T-cell (primary cell): ENCODE results near the gene ATP2A1. TPM values are rescaled to one million over a fixed set of nuclear protein-coding genes. Genes with fewer than 3 reads are reported as not detected.
A peak's percentile ranks its signal among the peaks of the same experiment; 100 is the strongest.

Experiments
- ATAC-seq, 4 experiments: fragments of 200-7000 bp in 3 of 4; fragments of 150-1000 bp in 1 of 4; cut with Tn5 transposase; replicated peaks in 1 of 4; 1 replicate in 3 of 4; 2 replicates in 1 of 4; pipeline ENCODE4 v1.10.0; 2021; ENCODE audit warnings: moderate library complexity in 3 of 4, mild to moderate bottlenecking in 2 of 4, moderate number of reproducible peaks in 1 of 4
- CTCF ChIA-PET, 2 donors: fragments of 300-600 bp; sonication (Branson Sonifier 250); formaldehyde crosslinking; loops; one replicate each; lab custom pipeline; 2022; ENCODE audit warnings: antibody characterized with exemption in 2 of 2; lab: Charles Lee
- POLR2A ChIA-PET, 2 donors: fragments of 300-600 bp; sonication (Branson Sonifier 250); formaldehyde crosslinking; loops; one replicate each; lab custom pipeline; 2022; ENCODE audit warnings: antibody characterized with exemption in 2 of 2; lab: Charles Lee
- DNase-seq, 35 experiments: peaks; one replicate each; pipeline versions ENCODE4 v3.0.0 to v3.0.0-alpha.2; 2013 to 2023
- H3K27ac ChIP-seq: one replicate; pipeline ENCODE4 v1.5.1; 2013; ENCODE audit warnings: low read length
- H3K27me3 ChIP-seq, 2 experiments: replicated peaks in 1 of 2; 1 replicate in 1 of 2; 2 replicates in 1 of 2; pipeline versions ENCODE4 v1.6.1 to v1.7.0; 2013; ENCODE audit warnings: low read length in 1 of 2, mixed read lengths in 1 of 2; ENCODE audit not compliant: control insufficient read depth in 2 of 2, insufficient read depth in 2 of 2; ENCODE audit errors: extremely low read depth in 1 of 2
- H3K36me3 ChIP-seq, 2 donors: 1 replicate in 1 of 2; 2 replicates in 1 of 2; pipeline versions ENCODE4 v1.6.1 to v1.7.0; 2013; ENCODE audit warnings: low read length in 1 of 2; ENCODE audit not compliant: control insufficient read depth in 2 of 2, insufficient read depth in 1 of 2; ENCODE audit errors: extremely low read depth in 1 of 2
- H3K4me1 ChIP-seq, 2 experiments: 1 replicate in 1 of 2; 2 replicates in 1 of 2; pipeline versions ENCODE4 v1.6.1 to v1.7.0; 2013; ENCODE audit warnings: low read length in 2 of 2, mixed read lengths in 1 of 2; ENCODE audit not compliant: insufficient read depth in 2 of 2, control insufficient read depth in 1 of 2; ENCODE audit errors: extremely low read depth in 1 of 2
- H3K4me3 ChIP-seq, 2 donors: 1 replicate in 1 of 2; 2 replicates in 1 of 2; pipeline versions ENCODE4 v1.5.1 to v1.7.0; 2013; ENCODE audit warnings: mild to moderate bottlenecking in 2 of 2, low read length in 1 of 2, moderate library complexity in 1 of 2; ENCODE audit not compliant: control insufficient read depth in 1 of 2; ENCODE audit errors: extremely low read depth in 1 of 2
- H3K9me3 ChIP-seq: 2 replicates; pipeline ENCODE4 v1.7.0; 2013
- H3K27ac Mint-ChIP-seq, 2 donors: one replicate each; pipeline ENCODE4 v1.8.0; 2020 to 2021; ENCODE audit warnings: mild to moderate bottlenecking in 2 of 2, mixed read lengths in 2 of 2
- H3K27me3 Mint-ChIP-seq, 2 donors: one replicate each; pipeline ENCODE4 v1.8.0; 2021 to 2022; ENCODE audit warnings: mixed read lengths in 2 of 2
- H3K36me3 Mint-ChIP-seq: one replicate; pipeline ENCODE4 v1.8.0; 2021; ENCODE audit warnings: mixed read lengths
- H3K4me1 Mint-ChIP-seq, 3 donors: one replicate each; pipeline ENCODE4 v1.8.0; 2020 to 2022; ENCODE audit warnings: mixed read lengths in 3 of 3, mild to moderate bottlenecking in 1 of 3
- H3K4me3 Mint-ChIP-seq, 3 donors: one replicate each; pipeline ENCODE4 v1.8.0; 2020 to 2022; ENCODE audit warnings: mild to moderate bottlenecking in 3 of 3, mixed read lengths in 3 of 3, moderate library complexity in 3 of 3
- H3K9me3 Mint-ChIP-seq, 3 donors: one replicate each; pipeline ENCODE4 v1.8.0; 2020 to 2022; ENCODE audit warnings: mixed read lengths in 3 of 3
- WGBS: methylation state at CpG from one replicate; pipeline ENCODE4 v1.1.5; 2013; ENCODE audit warnings: missing lambda C conversion rate; ENCODE audit not compliant: insufficient coverage; 5-methylcytosine and 5-hydroxymethylcytosine counted together
- total RNA-seq, 35 experiments: library from RNA in 6 of 35; stranded (reverse) in 6 of 35; fragments of 120-200 nt in 1 of 35; gene quantifications; one replicate each; pipeline versions ENCODE4 v1.2.1 to v1.2.4 and lab custom pipeline; 2013 to 2026

ATP2A1 gene
- total RNA-seq, 5 donors from 2014 or later (not counting 1 experiment from before 2014, with no cell fraction given) = 0.82 to 1.6 (median 0.95) TPM

DNA sequence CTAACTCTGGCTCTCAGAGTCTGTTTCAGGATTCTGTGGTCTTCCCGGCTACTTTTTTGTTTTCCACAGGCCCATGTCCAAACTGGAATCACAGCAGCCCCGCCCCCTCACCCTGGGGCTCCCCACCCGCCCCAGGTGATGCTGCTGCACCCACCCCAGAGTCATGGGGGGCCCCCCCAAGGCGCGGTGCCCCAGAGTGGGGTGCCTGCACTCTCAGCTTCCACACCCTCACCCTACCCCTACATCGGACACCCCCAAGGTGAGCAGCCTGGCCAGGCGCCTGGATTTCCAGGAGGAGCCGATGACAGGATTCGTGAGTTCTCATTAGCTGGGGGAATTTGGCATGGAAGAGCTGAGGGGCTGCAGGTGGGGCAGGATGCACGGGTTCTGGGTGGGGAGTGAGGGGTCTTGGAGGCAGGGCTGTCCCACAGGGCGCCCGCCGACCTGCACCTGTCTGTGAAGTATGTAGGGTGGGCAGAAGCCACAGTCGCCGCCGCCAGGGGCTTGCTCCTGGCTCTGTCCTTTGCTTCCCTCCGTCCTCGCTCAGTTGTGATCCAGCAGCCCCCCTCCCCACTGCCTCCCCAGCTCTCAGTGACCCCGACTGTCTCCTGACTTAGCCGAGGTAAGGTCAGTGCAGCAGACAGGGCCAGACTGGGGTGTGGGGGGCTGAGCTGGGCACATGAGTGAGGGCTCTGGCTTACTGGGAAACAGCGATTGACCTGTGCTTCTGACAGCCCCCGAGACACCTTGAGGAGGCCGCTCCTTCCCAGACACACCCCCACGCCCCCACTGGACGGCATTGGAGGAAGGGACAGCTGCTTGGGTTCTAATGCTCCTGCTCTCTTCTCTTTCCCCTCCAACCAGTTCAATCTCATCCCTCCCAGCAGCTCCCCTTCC is 42.2 kb upstream of the ATP2A1 start:
- Mint-ChIP-seq H3K36me3 (peaks cover 37% of the 10 kb centered on the region), H3K9me3 (no peaks in the 10 kb centered on the region), H3K4me1 (peaks cover 1 to 6% (median 6%) of the 10 kb centered on the region in 3 donors), H3K27me3 (no peaks in the 10 kb centered on the region), H3K27ac (no peak overlapping the region), H3K4me3 (no peak overlapping the region)
- peak in 1 of 4 experiments; percentile 10 for ATAC-seq
- no peak overlapping the region for H3K4me3 ChIP-seq
- no peaks in the 10 kb centered on the region for H3K9me3 ChIP-seq
- 95% methylated on average over 8 of the region's 25 CpGs for WGBS
- no peak overlapping the region for H3K27ac ChIP-seq
- POLR2A ChIA-PET = interaction anchor here in 1 of 2 donors (0.6 kb wide), 1 partner anchor 20 kb away, joined by 5 read pairs; no protein-coding TSS in a partner anchor
- H3K27me3 ChIP-seq = no peaks in the 10 kb centered on the region
- no peak for DNase-seq
- CTCF ChIA-PET = interaction anchor here in 1 of 2 donors (0.6 kb wide), 1 partner anchor 136 kb away, joined by 11 read pairs; no protein-coding TSS in a partner anchor
- peaks cover 16 to 68% of the 10 kb centered on the region in 2 donors for H3K36me3 ChIP-seq
- no peaks in the 10 kb centered on the region for H3K4me1 ChIP-seq

DNA sequence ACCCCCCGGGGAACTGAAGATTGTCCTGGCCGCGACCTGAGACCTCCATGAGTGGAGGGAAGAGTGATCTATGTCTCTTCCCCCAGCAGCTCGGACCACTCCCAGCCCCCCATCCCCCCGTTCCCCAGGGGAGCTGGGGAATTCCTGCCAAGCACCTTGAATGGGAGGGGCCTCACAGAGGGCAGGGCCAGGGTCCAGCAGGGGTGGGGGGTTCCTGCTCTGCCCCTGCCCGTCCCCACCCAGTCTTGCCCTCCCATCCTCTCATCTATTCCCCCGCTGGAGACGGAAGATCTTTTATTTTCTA is 41.6 kb upstream of the ATP2A1 start:
- Mint-ChIP-seq H3K27me3 (no peaks in the 10 kb centered on the region), H3K4me1 (peaks cover 1 to 6% (median 6%) of the 10 kb centered on the region in 3 donors), H3K27ac (no peak overlapping the region), H3K9me3 (no peaks in the 10 kb centered on the region), H3K36me3 (peaks cover 37% of the 10 kb centered on the region), H3K4me3 (no peak overlapping the region)
- Histone ChIP-seq H3K36me3 (peaks cover 16 to 62% of the 10 kb centered on the region in 2 donors), H3K27me3 (no peaks in the 10 kb centered on the region), H3K27ac (no peak overlapping the region), H3K4me3 (no peak overlapping the region), H3K9me3 (no peaks in the 10 kb centered on the region), H3K4me1 (no peaks in the 10 kb centered on the region)
- ChIA-PET POLR2A (interaction anchor here in 1 of 2 donors (0.6 kb wide), 2 partner anchors 14 to 19 kb away, joined by 4 to 5 read pairs; partner anchors contain the start of gene ATXN2L), CTCF (interaction anchor here in 1 of 2 donors (0.6 kb wide), 1 partner anchor 135 kb away, joined by 11 read pairs; no protein-coding TSS in a partner anchor)
- ATAC-seq (no peak), DNase-seq (no peak)
- no CpG with 5 or more reads among the region's 8 CpGs for WGBS

GRCh38 chr16:28837672-28838557 is 40.4 kb upstream of the ATP2A1 start:
- H3K27me3 ChIP-seq = no peaks in the 10 kb centered on the region
- CTCF ChIA-PET = no interaction called here
- peaks cover 29% of the 10 kb centered on the region for H3K36me3 Mint-ChIP-seq
- H3K4me1 ChIP-seq = no peaks in the 10 kb centered on the region
- peak overlapping the region in 1 of 2 donors; percentile 4 for H3K27ac Mint-ChIP-seq
- H3K9me3 Mint-ChIP-seq = no peaks in the 10 kb centered on the region
- H3K27ac ChIP-seq = no peak overlapping the region
- ATAC-seq (no peak), DNase-seq (no peak)
- H3K4me3 Mint-ChIP-seq = no peak overlapping the region
- H3K9me3 ChIP-seq = no peaks in the 10 kb centered on the region
- no peak overlapping the region for H3K4me3 ChIP-seq
- peaks cover 10 to 62% of the 10 kb centered on the region in 2 donors for H3K36me3 ChIP-seq
- 96% methylated on average over 5 of the region's 7 CpGs for WGBS
- H3K27me3 Mint-ChIP-seq = no peaks in the 10 kb centered on the region
- POLR2A ChIA-PET = interaction anchor here in 1 of 2 donors (0.6 kb wide), 2 partner anchors 279 to 346 kb away, joined by 4 to 6 read pairs; no protein-coding TSS in a partner anchor
- H3K4me1 Mint-ChIP-seq = peaks cover 1 to 6% (median 4%) of the 10 kb centered on the region in 3 donors

- H3K27ac ChIP-seq = no peak overlapping the region
- ChIA-PET POLR2A (interaction anchor here in 1 of 2 donors (0.6 kb wide), 1 partner anchor 279 kb away, joined by 6 read pairs; no protein-coding TSS in a partner anchor), CTCF (no interaction called here)
- no peaks in the 10 kb centered on the region for H3K9me3 ChIP-seq
- no peaks in the 10 kb centered on the region for H3K27me3 Mint-ChIP-seq
- no peaks in the 10 kb centered on the region for H3K27me3 ChIP-seq
- 100% methylated on average over 1 of the region's 1 CpG for WGBS
- no peaks in the 10 kb centered on the region for H3K4me1 ChIP-seq
- peaks cover 1 to 6% (median 4%) of the 10 kb centered on the region in 3 donors for H3K4me1 Mint-ChIP-seq
- no peaks in the 10 kb centered on the region for H3K9me3 Mint-ChIP-seq
- H3K36me3 Mint-ChIP-seq = peaks cover 25% of the 10 kb centered on the region
- ATAC-seq = no peak
- no peak overlapping the region for H3K27ac Mint-ChIP-seq
- H3K4me3 ChIP-seq = no peak overlapping the region
- no peak for DNase-seq
- no peak overlapping the region for H3K4me3 Mint-ChIP-seq
- peaks cover 9 to 62% of the 10 kb centered on the region in 2 donors for H3K36me3 ChIP-seq
Measured at GRCh38 chr16:28838558-28838918, 39.8 kb upstream of the ATP2A1 start.

GRCh38 chr16:28839004-28839639 is 39.2 kb upstream of the ATP2A1 start:
- Histone ChIP-seq H3K4me1 (no peaks in the 10 kb centered on the region), H3K27me3 (no peaks in the 10 kb centered on the region), H3K9me3 (no peaks in the 10 kb centered on the region), H3K27ac (no peak overlapping the region), H3K36me3 (peaks cover 14 to 62% of the 10 kb centered on the region in 2 donors), H3K4me3 (no peak overlapping the region)
- H3K4me1 Mint-ChIP-seq = peaks cover 2 to 6% (median 2%) of the 10 kb centered on the region in 3 donors
- H3K36me3 Mint-ChIP-seq = peaks cover 19% of the 10 kb centered on the region
- ChIA-PET POLR2A (interaction anchor here in 1 of 2 donors (0.6 kb wide), 1 partner anchor 280 kb away, joined by 6 read pairs; no protein-coding TSS in a partner anchor), CTCF (no interaction called here)
- H3K4me3 Mint-ChIP-seq = no peak overlapping the region
- DNase-seq = no peak
- H3K9me3 Mint-ChIP-seq = no peaks in the 10 kb centered on the region
- no peak for ATAC-seq
- peak overlapping the region in 1 of 2 donors; percentile 4 for H3K27ac Mint-ChIP-seq
- WGBS = 93% methylated on average over 9 of the region's 14 CpGs
- no peaks in the 10 kb centered on the region for H3K27me3 Mint-ChIP-seq
